ENCODE measurements around the gene TNRC18.
"Not testable (repeated sequence)": the region's sequence is repeated elsewhere in the genome, so short reads cannot be mapped to it uniquely, and the experiment has no call there.

Gene TNRC18

GRCh38 chr7:5348134-5349004 is 75.3 kb downstream of the TNRC18 start:
- peak; percentile 33 for DNase-seq

DNA sequence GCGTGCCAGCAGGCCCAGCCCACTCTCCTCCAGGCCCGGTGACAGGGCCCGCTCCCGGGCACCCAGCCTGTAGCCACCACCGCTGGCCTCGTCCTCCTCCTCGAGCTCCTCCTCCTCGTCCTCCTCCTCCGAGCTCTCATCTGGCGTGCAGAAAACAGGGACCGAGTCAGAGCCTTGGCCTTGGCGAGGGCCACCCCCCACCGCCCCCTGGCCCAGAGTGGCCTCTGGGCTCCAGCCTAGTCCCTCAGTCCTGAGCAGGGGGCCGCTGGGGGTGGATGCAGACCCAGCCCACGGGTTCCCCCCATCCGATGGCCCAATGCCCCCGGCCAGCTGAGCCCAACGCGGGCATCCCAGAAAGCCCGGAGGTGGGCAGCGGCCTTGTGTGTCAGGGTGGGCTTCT is 78.0 kb downstream of the TNRC18 start:
- no peak for DNase-seq

DNA sequence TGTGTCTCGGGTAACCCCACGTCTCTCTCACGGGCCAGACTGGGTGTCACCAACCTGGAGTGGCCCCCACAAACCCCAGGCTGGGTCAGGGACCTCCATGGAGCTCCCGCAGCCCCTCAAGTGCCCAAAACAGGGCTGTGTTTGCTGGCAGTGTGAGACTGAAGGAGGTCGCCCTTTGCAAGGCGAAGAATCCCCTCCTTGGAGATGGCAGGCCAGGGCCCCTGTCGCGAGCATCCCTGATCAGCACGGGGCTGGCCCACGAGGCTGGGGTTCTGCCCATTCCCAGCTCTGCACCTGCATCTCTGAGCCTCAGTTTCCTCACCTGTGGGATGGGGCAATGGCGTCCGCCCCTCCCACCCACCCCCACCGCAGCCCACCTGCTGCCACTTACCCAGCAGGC is 78.5 kb downstream of the TNRC18 start:
- no peak for DNase-seq

- DNase-seq, result no peak
Measured at GRCh38 chr7:5344342-5344741, 79.3 kb downstream of the TNRC18 start.

DNA sequence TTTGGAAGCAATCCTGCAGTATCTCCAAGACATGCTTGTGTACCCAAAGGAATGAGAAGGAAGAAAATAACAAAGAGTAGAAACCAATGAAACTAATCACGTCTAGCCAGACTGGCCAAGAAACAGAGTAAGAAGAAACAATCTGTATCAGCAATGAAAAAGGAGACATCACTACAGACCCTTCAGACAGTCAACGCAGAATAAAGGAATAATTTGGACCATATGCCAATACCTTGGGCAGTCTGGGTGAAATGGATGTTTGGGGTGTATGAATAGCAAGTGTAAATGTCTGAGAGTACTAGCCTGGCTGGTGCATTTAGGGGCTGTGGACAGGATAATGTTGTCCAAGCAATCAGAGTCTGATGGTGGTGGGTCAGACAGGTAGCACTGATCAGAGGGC is 79.8 kb downstream of the TNRC18 start:
- DNase-seq, result no peak

- DNase-seq, result no peak
Measured at GRCh38 chr7:5342631-5343030, 81.0 kb downstream of the TNRC18 start.

- DNase-seq, result no peak
Measured at GRCh38 chr7:5339955-5340354, 83.7 kb downstream of the TNRC18 start.

GRCh38 chr7:5337047-5337446 is 86.6 kb downstream of the TNRC18 start:
- DNase-seq, result no peak

DNA sequence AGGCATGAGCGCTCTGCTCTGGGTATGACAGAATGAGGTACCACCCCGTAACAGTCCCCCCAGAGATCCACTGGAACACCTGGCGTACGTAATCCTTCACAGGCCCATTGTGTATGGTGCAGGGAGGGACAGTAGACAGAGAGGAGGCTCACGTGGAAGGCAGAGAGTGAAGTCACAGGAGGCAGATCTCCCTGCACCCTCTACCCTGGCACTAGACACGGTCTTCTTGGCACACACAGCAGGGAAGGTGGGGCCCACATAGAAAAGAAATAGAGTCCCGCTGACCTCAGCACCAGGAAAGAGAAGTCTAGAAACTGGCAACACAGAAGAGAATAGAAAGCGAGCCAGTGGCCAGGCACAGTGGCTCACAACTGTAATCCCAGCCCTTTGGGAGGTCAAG is 89.0 kb downstream of the TNRC18 start:
- DNase-seq, result no peak

GRCh38 chr7:5333121-5334045 is 90.3 kb downstream of the TNRC18 start:
- no peak for DNase-seq

DNA sequence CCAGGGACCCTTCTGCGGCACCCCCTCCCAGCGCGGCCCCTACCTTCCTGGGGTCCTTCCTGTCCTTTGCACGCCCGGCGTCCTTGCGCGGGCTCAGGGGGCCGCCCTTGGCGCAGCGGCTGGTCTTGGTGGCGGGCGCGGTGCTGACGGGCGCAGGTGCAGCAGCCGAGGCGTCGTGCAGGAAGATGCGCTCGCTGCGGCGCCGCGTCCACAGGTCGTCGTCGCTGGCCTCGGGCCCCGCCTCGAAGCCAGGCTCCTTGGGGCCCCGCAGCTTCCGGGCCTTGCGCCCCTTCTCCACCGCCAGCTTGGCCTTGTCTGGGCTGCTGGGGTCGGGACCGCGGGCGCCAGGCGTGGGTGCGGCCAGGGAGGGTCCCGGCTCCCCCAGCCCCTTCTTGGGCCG is 91.1 kb downstream of the TNRC18 start:
- no peak for DNase-seq

DNA sequence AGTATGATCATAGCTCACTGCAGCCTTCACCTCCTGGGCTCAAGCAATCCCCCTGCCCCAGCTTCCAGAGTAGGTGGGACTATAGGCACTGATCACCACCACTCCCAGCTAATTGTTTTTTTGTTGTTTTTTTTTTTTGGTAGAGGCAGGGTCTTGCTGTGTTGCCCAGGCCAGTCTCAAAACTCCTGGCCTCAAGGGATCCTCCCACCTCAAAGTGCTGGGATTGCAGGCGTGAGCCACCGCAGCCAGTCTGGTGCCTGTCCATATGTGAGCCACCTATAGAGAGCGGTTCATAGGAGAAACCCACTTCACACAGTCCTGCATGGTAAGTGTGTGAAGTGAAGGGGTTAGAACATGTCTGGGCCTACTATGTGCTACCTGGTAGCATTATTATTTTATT is 93.3 kb downstream of the TNRC18 start:
- DNase-seq, result no peak

DNA sequence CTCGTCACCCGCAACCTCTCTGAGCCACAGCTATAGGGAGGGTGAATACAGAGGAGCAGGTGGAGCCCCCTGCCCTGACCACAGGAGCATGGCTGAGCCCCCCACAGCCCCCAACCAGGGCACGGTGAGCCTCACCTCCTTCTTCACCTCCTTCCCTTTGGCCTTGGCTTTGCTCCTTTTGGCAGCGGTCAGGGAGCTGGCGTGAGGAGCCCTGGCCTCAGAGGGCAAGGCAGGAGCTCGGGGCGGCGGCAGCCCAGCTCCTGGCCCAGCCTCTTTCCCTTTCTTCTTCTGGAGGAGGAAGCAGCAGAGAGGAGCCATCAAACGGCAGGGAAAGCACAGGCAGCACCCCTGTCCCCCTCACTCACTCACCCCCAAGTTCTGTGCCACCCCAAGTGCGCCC is 98.7 kb downstream of the TNRC18 start:
- no peak for DNase-seq

GRCh38 chr7:5323800-5324781 is 99.5 kb downstream of the TNRC18 start:
- DNase-seq, result not testable (repeated sequence)

DNA sequence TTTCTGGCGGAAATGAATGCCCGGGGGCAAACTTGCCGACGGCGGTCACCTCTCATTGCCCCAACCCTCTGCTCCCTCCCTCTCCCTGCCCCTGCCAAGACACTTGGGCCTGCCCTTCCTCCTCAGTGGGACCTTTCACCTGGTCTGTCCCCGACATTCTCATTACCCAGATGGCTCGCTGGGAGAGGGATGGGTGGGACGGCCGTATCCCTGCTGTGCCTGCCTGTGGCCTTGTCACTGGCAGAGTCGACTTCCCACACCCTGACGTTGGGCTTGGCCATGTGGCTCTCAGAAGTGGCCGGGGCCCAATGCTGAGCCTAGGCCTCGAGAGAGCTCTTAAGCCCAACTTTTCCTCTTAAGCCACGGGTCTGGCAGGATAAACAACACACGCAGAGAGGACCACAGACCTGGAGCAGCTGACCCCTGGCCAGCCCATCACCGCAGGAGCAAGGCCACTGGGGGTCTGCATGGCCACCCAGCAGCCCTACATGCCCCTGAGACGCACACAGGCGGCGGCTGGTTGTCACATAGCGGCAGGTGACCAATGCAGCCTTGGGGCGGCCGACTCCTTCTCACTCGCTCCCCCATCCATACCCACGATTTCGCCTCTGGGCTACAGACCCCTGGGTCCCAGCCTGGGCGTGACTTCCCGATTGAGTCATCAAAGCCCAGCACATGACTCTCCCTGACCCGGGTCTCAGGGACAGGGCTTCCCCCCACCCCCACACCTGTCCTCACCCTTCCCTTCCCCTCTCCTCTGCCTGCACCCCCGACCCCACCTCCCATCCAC is 100.8 kb downstream of the TNRC18 start:
- DNase-seq, result no peak

DNA sequence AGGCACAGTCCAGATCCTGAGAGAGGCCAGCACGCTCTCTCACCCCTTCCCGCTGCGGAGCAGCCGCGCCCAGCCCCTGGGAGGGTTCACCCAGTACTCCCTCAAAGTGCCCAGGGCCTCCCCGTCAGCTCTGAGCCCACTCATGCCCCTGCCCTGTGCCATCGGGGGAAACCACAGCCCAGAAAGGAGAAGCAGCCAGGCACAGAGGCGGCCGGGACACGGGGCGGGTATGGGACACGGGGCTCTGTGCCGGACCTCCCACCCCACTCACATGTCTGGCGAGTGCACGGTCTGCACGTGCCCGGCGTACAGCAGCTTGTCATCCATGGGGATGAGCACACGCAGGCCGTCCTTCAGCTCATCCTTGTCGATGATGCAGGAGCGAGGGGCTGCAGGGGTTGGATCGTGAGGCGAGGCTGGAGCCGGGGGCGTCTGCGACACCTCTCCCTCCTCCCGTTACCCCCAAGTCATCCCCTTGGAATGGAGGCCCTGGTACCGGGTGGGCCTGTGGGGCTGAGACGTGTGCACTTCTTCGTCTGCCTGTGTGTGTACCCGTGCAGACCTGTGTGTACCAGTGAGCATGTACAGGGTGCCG is 102.7 kb downstream of the TNRC18 start:
- no peak for DNase-seq

DNA sequence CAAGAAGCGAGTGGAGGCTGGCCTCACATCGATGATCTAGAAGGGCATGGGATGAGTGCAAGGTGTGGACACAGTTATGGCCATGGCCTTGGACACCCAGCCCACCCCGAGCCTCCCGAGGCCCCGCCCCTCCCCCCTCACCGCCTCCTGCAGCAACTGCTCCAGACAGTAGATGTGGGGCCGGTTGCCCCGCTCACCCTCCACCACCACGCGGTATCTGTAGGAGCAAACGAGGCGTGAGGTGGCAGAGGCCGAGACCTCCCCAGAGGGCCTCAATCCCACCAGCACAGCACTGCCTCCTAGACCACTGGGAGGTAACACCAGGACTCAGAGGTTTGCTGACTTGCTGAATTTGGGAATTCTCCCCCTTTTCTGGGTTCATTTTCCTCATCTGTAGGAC is 103.2 kb downstream of the TNRC18 start:
- DNase-seq, result no peak

- DNase-seq, result not testable (repeated sequence)
Measured at GRCh38 chr7:5318613-5319012, 105.0 kb downstream of the TNRC18 start.

DNA sequence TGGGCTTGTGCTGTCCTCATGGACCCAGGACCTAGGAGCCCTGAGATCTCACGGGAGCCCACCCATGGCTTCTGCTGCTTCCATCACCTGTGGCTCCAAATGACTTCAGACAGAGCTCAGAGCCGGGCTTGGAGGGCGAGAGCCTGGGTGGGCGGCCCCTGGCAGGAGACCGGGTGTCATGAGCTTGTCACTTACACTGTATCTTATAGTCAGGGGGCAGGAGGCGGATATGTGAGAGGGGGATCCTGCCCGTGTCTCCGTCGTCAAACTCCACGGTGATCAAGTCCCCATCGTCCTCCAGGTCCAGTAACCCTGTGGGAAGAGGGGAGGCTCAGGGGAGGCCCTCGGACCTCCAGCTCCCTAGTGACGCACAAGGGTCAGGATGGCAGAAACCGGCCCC is 107.9 kb downstream of the TNRC18 start:
- no peak for DNase-seq

DNA sequence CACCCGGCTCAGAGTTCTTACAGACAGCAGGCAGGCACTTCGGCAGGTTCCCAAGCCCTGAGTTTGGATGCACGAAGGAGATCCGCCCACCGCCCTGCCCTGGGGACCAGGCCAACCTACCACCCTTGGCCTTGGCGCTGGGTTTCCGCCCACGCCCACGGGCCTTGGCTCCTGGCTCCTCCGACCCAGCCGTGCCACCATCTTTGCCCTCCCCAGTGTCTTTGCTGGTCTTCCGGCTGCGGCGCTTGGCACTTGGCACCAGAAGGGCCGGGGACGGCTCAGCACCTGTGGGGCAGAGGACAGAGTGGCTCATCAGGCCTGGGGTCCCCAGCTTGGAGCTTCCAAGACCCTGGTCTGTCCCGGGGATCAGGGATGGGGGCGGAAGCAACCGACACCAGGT is 108.8 kb downstream of the TNRC18 start:
- no peak for DNase-seq
